K562 treated with DMSO at 1 percent for 4 hours (cell line): ENCODE data around the gene LILRB1. TPM values are rescaled to one million over a fixed set of nuclear protein-coding genes. Genes with fewer than 3 reads are reported as not detected.

Experiments
- total RNA-seq: library from RNA; unstranded; fragments of 300-600 nt; gene quantifications from 2 replicates; pipeline ENCODE4 v1.2.3, GENCODE V29; 2022; ENCODE audit not compliant: insufficient read depth

Gene LILRB1
- not detected in 2 replicates for total RNA-seq

GRCh38 chr19:54630262-54630661 lies at the start of gene LILRB1:
Gene LILRB1 (plus strand): TSS chr19:54630484. CDS start chr19:54631074, 590 bp downstream.

GRCh38 chr19:54593445-54593844 lies 36.8 kb upstream of the LILRB1 start, which contains the start of gene LILRA1:
Gene LILRA1 (plus strand): TSS chr19:54593632. CDS start chr19:54594245, 613 bp downstream.

GRCh38 chr19:54662730-54663129 lies 32.4 kb downstream of the LILRB1 start, which contains the start of gene LILRB4:
Gene LILRB4 (plus strand): TSS chr19:54662985. CDS start chr19:54663034, 49 bp downstream.

Other genes starting within 250 kb of the LILRB1 start
- not detected in 2 replicates for gene TTYH1, start 215.0 kb upstream of the LILRB1 start, total RNA-seq
- gene LENG8, start 181.3 kb upstream of the LILRB1 start, total RNA-seq: 158 and 187 TPM in 2 replicates
- 0.34 and 0.69 TPM in 2 replicates for gene LENG9, start 166.7 kb upstream of the LILRB1 start, total RNA-seq
- 3.0 TPM in 1 of 2 replicates, not detected in the other for gene CDC42EP5, start 157.2 kb upstream of the LILRB1 start, total RNA-seq
- gene LAIR2, start 127.7 kb upstream of the LILRB1 start, total RNA-seq: not detected in 2 replicates
- 7.6 and 8.0 TPM in 2 replicates for gene LILRA2, start 56.7 kb upstream of the LILRB1 start, total RNA-seq
- gene LILRA1, start 36.9 kb upstream of the LILRB1 start, total RNA-seq: not detected in 2 replicates
- not detected in 2 replicates for gene LILRB4, start 32.5 kb downstream of the LILRB1 start, total RNA-seq
- not detected in 2 replicates for gene KIR3DL3, start 94.0 kb downstream of the LILRB1 start, total RNA-seq
- gene KIR2DL3, start 108.0 kb downstream of the LILRB1 start, total RNA-seq: not detected in 2 replicates
- gene KIR2DL1, start 139.3 kb downstream of the LILRB1 start, total RNA-seq: not detected in 2 replicates
- gene KIR2DL4, start 173.1 kb downstream of the LILRB1 start, total RNA-seq: not detected in 2 replicates
- not detected in 2 replicates for gene KIR3DL1, start 186.0 kb downstream of the LILRB1 start, total RNA-seq
- not detected in 2 replicates for gene KIR2DS4, start 202.2 kb downstream of the LILRB1 start, total RNA-seq
- gene KIR3DL2, start 220.0 kb downstream of the LILRB1 start, total RNA-seq: not detected in 2 replicates
- gene FCAR, start 243.8 kb downstream of the LILRB1 start, total RNA-seq: not detected in 2 replicates